Peyer's patch (tissue), 4 donors: ENCODE results near the gene KRT9.

Source experiments
- POLR2A ChIP-seq, 2 donors: fragments of 450-650 bp; IDR thresholded peaks; one replicate each; pipeline ENCODE4 v1.5.1; 2017; ENCODE audit warnings: antibody characterized with exemption in 2 of 2, mild to moderate bottlenecking in 2 of 2, moderate library complexity in 2 of 2
- TF ChIP-seq, protein P1 (sequence below), 6 experiments: fragments of 450-650 bp in 4 of 6; fragments of 200-600 bp in 2 of 6; sonication (generic) in 1 of 6; IDR thresholded peaks; one replicate each; pipeline ENCODE4 v1.5.1; 2017 to 2019; ENCODE audit warnings: antibody characterized with exemption in 6 of 6, mild to moderate bottlenecking in 3 of 6, moderate library complexity in 1 of 6

- TF ChIP-seq, protein P1, sequence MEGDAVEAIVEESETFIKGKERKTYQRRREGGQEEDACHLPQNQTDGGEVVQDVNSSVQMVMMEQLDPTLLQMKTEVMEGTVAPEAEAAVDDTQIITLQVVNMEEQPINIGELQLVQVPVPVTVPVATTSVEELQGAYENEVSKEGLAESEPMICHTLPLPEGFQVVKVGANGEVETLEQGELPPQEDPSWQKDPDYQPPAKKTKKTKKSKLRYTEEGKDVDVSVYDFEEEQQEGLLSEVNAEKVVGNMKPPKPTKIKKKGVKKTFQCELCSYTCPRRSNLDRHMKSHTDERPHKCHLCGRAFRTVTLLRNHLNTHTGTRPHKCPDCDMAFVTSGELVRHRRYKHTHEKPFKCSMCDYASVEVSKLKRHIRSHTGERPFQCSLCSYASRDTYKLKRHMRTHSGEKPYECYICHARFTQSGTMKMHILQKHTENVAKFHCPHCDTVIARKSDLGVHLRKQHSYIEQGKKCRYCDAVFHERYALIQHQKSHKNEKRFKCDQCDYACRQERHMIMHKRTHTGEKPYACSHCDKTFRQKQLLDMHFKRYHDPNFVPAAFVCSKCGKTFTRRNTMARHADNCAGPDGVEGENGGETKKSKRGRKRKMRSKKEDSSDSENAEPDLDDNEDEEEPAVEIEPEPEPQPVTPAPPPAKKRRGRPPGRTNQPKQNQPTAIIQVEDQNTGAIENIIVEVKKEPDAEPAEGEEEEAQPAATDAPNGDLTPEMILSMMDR (IDR thresholded peaks at IDR 0.05) = no peak
- no peak for TF ChIP-seq POLR2A (IDR thresholded peaks at IDR 0.05)
These were observed 45.8 kb upstream of the KRT9 start for GRCh38 chr17:41617698-41618097.
